ENCODE measurements around the gene LMBR1.

DNA sequence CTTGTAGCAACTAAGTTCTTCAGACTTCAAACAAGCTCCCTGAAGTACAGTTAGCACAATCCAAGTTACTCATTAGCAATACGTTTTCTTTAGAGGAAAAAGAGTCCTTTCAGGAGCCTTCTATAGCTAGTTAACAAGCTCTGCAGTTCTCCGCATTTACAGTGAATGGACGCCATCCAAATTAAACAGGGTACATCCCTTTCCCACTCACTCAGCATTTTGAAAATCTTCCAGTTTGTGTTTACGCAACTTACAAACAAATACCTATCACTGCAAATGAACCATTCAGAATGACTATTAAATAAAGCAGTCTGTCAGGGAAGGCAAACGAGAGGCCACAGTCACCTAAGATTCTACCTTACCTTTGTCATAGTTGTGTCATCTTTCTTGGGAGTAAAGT is 167.9 kb downstream of the LMBR1 start:
- TF ChIP-seq POLR2AphosphoS5 (IDR thresholded peaks at IDR 0.05; ENCODE audit: borderline replicate concordance, low read depth, low read length), result no peak
- no peak for TF ChIP-seq EZH2 (IDR thresholded peaks at IDR 0.05)
- no peak for TF ChIP-seq FOXP2 (optimal IDR thresholded peaks at IDR 0.05; ENCODE audit: control extremely low read depth, extremely low read length, insufficient read depth)

Data from SK-N-MC (cell line).